H1 (cell line): ENCODE measurements around the gene SMAD6. TPM values are rescaled to one million over a fixed set of nuclear protein-coding genes. Genes with fewer than 3 reads are reported as not detected.

Source experiments
- BCL11A ChIP-seq, 2 experiments: IDR thresholded peaks; one replicate each; pipeline ENCODE4 v1.6.1; 2011; ENCODE audit warnings: low read depth in 2 of 2, low read length in 2 of 2, mild to moderate bottlenecking in 2 of 2
- polyA plus RNA-seq, 7 experiments: library from polyadenylated mRNA; depleted of rRNA in 3 of 7; stranded (reverse) in 5 of 7; unstranded in 2 of 7; fragments of >200 nt in 5 of 7; fragments of 200-250 nt in 2 of 7; gene quantifications; 1 replicate in 5 of 7; 2 replicates in 1 of 7; 4 replicates in 1 of 7; pipeline versions ENCODE4 v1.2.1 to v1.2.3, GENCODE V29; 2011 to 2013; ENCODE audit warnings: missing spikeins in 2 of 7, mixed read lengths in 2 of 7
- total RNA-seq: library from RNA; stranded (reverse); fragmentation: NEBNext Ultra II Directional; extraction: Animal tissue kit (Norgen Biotek cat#: 25700); gene quantifications from 2 replicates; pipeline ENCODE4 v1.2.1, GENCODE V29; 2021
- TF ChIP-seq, protein P1 (sequence below): IDR thresholded peaks from 2 replicates; pipeline ENCODE4 v1.6.1; 2012; ENCODE audit warnings: inconsistent platforms

Gene SMAD6
- total and polyA plus RNA-seq, 2 of the 8 experiments (the other 6 are each of a cell fraction or from before 2014, with no cell fraction given) = 1.8 to 7.0 TPM

DNA sequence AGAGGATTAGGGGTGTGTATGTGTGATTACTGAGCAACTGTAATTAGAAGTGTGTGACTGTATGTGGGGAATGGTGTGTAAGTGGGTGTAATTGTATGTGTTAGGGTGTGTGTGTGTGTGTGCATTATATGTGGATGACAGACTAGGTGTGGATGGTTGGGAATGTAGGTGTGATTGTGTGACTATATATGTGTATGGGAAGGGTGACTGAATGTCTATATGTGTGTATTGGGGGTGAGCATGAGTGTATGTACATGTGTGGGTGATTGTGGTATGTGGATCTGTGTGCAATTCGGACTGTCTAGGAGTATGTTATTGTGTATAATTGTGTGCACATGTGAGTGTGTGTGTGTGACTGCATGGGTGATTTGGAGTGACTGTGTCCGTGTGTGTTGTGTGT, 43.2 kb upstream of the SMAD6 start (continued):
- TF ChIP-seq, protein P1, sequence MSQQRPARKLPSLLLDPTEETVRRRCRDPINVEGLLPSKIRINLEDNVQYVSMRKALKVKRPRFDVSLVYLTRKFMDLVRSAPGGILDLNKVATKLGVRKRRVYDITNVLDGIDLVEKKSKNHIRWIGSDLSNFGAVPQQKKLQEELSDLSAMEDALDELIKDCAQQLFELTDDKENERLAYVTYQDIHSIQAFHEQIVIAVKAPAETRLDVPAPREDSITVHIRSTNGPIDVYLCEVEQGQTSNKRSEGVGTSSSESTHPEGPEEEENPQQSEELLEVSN = no peak
- no peak for TF ChIP-seq BCL11A (IDR thresholded peaks at IDR 0.05; ENCODE audit: low read depth in 2 of 2, low read length in 2 of 2)
- TF ChIP-seq, all 59 proteins: peak for 0
